Testis (tissue), 3 donors: Measurements from ENCODE around the gene SHC4. TPM values are rescaled to one million over a fixed set of nuclear protein-coding genes. Genes with fewer than 3 reads are reported as not detected.
"Not testable (repeated sequence)": the region's sequence is repeated elsewhere in the genome, so short reads cannot be mapped to it uniquely, and the experiment has no call there.

ENCODE experiments used
- DNase-seq: peaks from one replicate; pipeline ENCODE4 v3.0.0-alpha.2; 2019
- H3K27ac ChIP-seq, 2 donors: fragments of 200-600 bp; sonication (generic); one replicate each; pipeline ENCODE4 v1.5.1; 2019
- H3K27me3 ChIP-seq: fragments of 200-600 bp; sonication (generic); one replicate; pipeline ENCODE4 v1.5.1; 2019
- H3K36me3 ChIP-seq: fragments of 200-600 bp; sonication (generic); one replicate; pipeline ENCODE4 v1.5.1; 2017; ENCODE audit warnings: low read depth; ENCODE audit errors: missing control alignments
- H3K4me1 ChIP-seq: fragments of 200-600 bp; sonication (generic); one replicate; pipeline ENCODE4 v1.5.1; 2019
- H3K4me3 ChIP-seq, 2 donors: fragments of 200-600 bp; sonication (generic); one replicate each; pipeline ENCODE4 v1.5.1; 2017 to 2019
- H3K9me3 ChIP-seq: fragments of 200-600 bp; sonication (generic); one replicate; pipeline ENCODE4 v1.5.1; 2017
- CTCF ChIP-seq, 3 experiments: fragments of 450-650 bp in 2 of 3; fragments of 200-600 bp in 1 of 3; sonication (generic) in 1 of 3; IDR thresholded peaks; one replicate each; pipeline ENCODE4 v1.5.1; 2016 to 2019; ENCODE audit warnings: antibody characterized with exemption in 3 of 3, mild to moderate bottlenecking in 2 of 3, moderate library complexity in 1 of 3
- POLR2A ChIP-seq: fragments of 450-650 bp; IDR thresholded peaks from one replicate; pipeline ENCODE4 v1.6.1; 2017; ENCODE audit warnings: antibody characterized with exemption, mild to moderate bottlenecking, moderate library complexity
- WGBS, 2 donors: methylation state at CpG; one replicate each; pipeline ENCODE4 v1.1.5; 2018; 5-methylcytosine and 5-hydroxymethylcytosine counted together
- intact Hi-C: fragments of 100-400 bp; cut with DNase I; formaldehyde crosslinking; loops from one replicate; pipeline ENCODE4 v1.15.1; 2023; ENCODE audit warnings: low total_unique reads
- polyA plus RNA-seq: library from polyadenylated mRNA; stranded (reverse); fragments of 350-450 nt; fragmentation: Illumina TruSeq; extraction: RNeasy Lipid Tissue Mini Kit (QIAGEN cat#74804); gene quantifications from one replicate; pipeline ENCODE4 v1.2.3, GENCODE V29; 2014; ENCODE audit warnings: low read depth, low replicate concordance; ENCODE audit not compliant: insufficient read depth
- total RNA-seq, 2 donors: library from RNA; depleted of rRNA; stranded (reverse); fragments of >200 nt; gene quantifications; one replicate each; pipeline ENCODE4 v1.2.3, GENCODE V29; 2016

SHC4 gene
- total and polyA plus RNA-seq, 3 donors from 2014 or later = 22.7 to 70.4 (median 52.0) TPM

- Histone ChIP-seq H3K9me3 (no peaks in the 10 kb centered on the region), H3K36me3 (no peaks in the 10 kb centered on the region), H3K27ac (no peak overlapping the region), H3K4me3 (no peak overlapping the region), H3K4me1 (no peaks in the 10 kb centered on the region), H3K27me3 (no peaks in the 10 kb centered on the region)
- 88 to 95% methylated on average over 2 of the region's 2 CpGs for WGBS, 2 donors
- no peak for TF ChIP-seq CTCF (IDR thresholded peaks at IDR 0.05)
- no peak for TF ChIP-seq POLR2A
- intact Hi-C loops = no loop called here
- no peak for DNase-seq
Observed at GRCh38 chr15:48922046-48922445, 41.7 kb downstream of the SHC4 start.

- intact Hi-C loops = no loop called here
- no peak overlapping the region for H3K4me3 ChIP-seq
- no peaks in the 10 kb centered on the region for H3K9me3 ChIP-seq
- DNase-seq = no peak
- H3K27me3 ChIP-seq = no peaks in the 10 kb centered on the region
- H3K27ac ChIP-seq = no peak overlapping the region
- TF ChIP-seq POLR2A (no peak), CTCF (IDR thresholded peaks at IDR 0.05) (no peak)
- 80 to 89% methylated on average over 2 to 3 of the region's 3 CpGs for WGBS, 2 donors
- no peaks in the 10 kb centered on the region for H3K36me3 ChIP-seq
- H3K4me1 ChIP-seq = no peaks in the 10 kb centered on the region
Observed at GRCh38 chr15:48916721-48917120, 47.0 kb downstream of the SHC4 start.

- TF ChIP-seq CTCF (IDR thresholded peaks at IDR 0.05) (no peak), POLR2A (no peak)
- Histone ChIP-seq H3K9me3 (no peaks in the 10 kb centered on the region), H3K27ac (no peak overlapping the region), H3K27me3 (no peaks in the 10 kb centered on the region), H3K4me1 (no peaks in the 10 kb centered on the region), H3K36me3 (no peaks in the 10 kb centered on the region), H3K4me3 (no peak overlapping the region)
- WGBS, 2 donors = 65 to 70% methylated on average over 3 of the region's 3 CpGs
- intact Hi-C loops = no loop called here
- DNase-seq = no peak
Observed at GRCh38 chr15:48915861-48916260, 47.9 kb downstream of the SHC4 start.

- H3K4me3 ChIP-seq = no peak overlapping the region
- 97 to 98% methylated on average over 3 of the region's 3 CpGs for WGBS, 2 donors
- no peaks in the 10 kb centered on the region for H3K36me3 ChIP-seq
- no peak for DNase-seq
- no peaks in the 10 kb centered on the region for H3K4me1 ChIP-seq
- H3K9me3 ChIP-seq = no peaks in the 10 kb centered on the region
- intact Hi-C loops = no loop called here
- TF ChIP-seq CTCF (IDR thresholded peaks at IDR 0.05) (no peak), POLR2A (no peak)
- H3K27me3 ChIP-seq = no peaks in the 10 kb centered on the region
- no peak overlapping the region for H3K27ac ChIP-seq
Observed at GRCh38 chr15:48914717-48915116, 49.0 kb downstream of the SHC4 start.

GRCh38 chr15:48913141-48913540, 50.6 kb downstream of the SHC4 start:
- intact Hi-C loops = no loop called here
- TF ChIP-seq CTCF (IDR thresholded peaks at IDR 0.05) (no peak), POLR2A (no peak)
- Histone ChIP-seq H3K27ac (no peak overlapping the region), H3K4me3 (no peak overlapping the region), H3K9me3 (no peaks in the 10 kb centered on the region), H3K36me3 (no peaks in the 10 kb centered on the region), H3K4me1 (no peaks in the 10 kb centered on the region), H3K27me3 (no peaks in the 10 kb centered on the region)
- 95 to 96% methylated on average over 4 of the region's 4 CpGs for WGBS, 2 donors
- DNase-seq = no peak

- intact Hi-C loops, H3K27ac ChIP-seq, DNase-seq, H3K36me3 ChIP-seq, H3K4me3 ChIP-seq, H3K4me1 ChIP-seq, H3K27me3 ChIP-seq, H3K9me3 ChIP-seq: not testable (repeated sequence)
- WGBS, 2 donors = 80 to 90% methylated on average over 2 of the region's 2 CpGs
Observed at GRCh38 chr15:48910554-48910953, 53.2 kb downstream of the SHC4 start.

GRCh38 chr15:48909313-48909712, 54.4 kb downstream of the SHC4 start:
- intact Hi-C loops = not testable (repeated sequence)
- 68 to 75% methylated on average over 2 of the region's 2 CpGs for WGBS, 2 donors

More at GRCh38 chr15:48909313-48909712, 54.4 kb downstream of the SHC4 start:
- not testable (repeated sequence) for H3K27me3 ChIP-seq, H3K36me3 ChIP-seq, H3K4me3 ChIP-seq, H3K9me3 ChIP-seq, DNase-seq, H3K4me1 ChIP-seq, H3K27ac ChIP-seq
